Umbilical cord (tissue), 2 donors: ENCODE data around the gene NELL1. TPM values are rescaled to one million over a fixed set of nuclear protein-coding genes. Genes with fewer than 3 reads are reported as not detected.

ENCODE experiments used
- DNase-seq: peaks from one replicate; pipeline ENCODE4 v3.0.0-alpha.2; 2015; ENCODE audit warnings: low spot score
- total RNA-seq: library from RNA; depleted of rRNA; stranded (reverse); fragments of >200 nt; gene quantifications from one replicate; pipeline ENCODE4 v1.2.3, GENCODE V29; 2014; ENCODE audit warnings: low replicate concordance; ENCODE audit not compliant: insufficient read depth

NELL1 gene
- total RNA-seq, 1 donor from 2014 or later = 4.3 TPM

DNA sequence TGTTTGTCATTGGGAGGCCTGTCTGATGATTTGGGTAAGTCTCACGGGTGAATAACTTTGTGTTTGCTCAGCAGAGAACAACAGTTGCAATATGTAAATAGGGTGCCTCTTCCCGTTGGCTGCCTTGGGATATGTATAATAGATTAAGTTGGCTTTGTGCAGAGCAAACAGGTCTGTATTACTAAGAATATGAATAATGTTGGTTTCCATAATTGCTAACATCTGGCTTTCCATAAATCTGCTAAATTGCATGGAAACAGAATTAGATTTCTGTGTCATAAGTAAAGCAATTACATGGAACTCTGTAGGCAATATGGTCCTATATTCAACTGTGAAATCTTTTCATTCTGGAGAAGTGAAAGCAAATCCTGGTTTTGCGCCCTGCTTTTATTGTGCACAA, 887.5 kb downstream of the NELL1 start:
- DNase-seq = no peak

- no peak for DNase-seq
These were observed 891.1 kb downstream of the NELL1 start for GRCh38 chr11:21560466-21560975.

GRCh38 chr11:21561581-21561980, 892.2 kb downstream of the NELL1 start:
- no peak for DNase-seq

- no peak for DNase-seq
These were observed 894.7 kb downstream of the NELL1 start for GRCh38 chr11:21564095-21564494.

- peak; percentile 5 for DNase-seq
These were observed 895.7 kb downstream of the NELL1 start for GRCh38 chr11:21564833-21565682.

DNA sequence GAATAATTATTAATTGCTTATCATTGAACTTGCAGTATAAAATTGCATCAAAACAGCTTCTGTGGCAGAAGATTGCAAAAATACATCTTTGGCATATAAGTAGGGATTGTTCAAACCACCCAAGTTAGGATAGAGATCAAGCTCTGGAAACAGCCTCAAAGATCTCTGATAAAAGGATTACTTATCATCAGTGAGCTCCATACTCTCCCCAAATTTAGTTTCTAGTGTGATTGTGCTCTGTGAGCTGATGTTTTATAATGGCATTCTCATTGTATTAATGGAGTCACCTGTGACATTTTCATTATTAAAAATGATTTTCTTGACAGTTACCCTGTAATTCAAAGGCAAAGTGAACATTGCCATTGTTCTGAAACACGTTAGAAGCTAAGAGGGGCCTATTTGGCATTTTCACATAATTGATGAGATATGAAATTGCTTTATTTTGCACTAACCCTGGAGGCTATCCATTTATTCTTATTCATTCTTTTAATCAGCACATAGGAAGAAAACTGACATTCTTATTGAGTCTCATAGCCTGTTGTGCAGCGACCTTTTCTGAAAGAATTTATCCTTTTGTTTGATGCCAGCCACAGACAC, 897.2 kb downstream of the NELL1 start:
- no peak for DNase-seq

DNA sequence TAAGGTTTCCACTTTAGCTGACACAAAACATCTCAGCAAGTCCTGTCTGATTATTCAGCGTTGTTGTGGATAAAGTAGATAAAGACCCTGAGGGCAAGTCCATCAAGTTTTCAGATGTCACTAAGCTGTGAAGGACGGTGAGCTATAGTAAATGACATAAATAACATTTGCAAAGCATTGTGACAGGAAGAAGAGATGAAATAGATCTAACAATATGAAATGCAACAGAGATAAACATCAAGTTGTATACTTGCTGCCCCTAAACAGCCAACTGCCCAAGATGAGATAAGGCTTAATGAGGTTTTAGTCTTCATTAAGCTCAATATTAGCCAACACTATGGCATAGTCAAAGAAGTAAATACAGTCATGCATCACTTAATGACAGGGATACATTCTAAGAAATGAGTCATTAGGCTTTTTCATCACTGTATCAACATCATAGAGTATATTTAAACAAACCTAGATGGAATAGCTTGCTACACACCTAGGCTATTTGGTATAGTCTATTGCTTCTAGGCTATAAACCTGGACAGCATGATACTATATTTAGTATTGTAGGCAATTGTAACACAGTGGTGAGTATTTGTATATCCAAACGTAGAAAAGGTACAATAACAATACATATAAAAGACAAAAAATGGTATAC, 898.4 kb downstream of the NELL1 start:
- DNase-seq = no peak

DNA sequence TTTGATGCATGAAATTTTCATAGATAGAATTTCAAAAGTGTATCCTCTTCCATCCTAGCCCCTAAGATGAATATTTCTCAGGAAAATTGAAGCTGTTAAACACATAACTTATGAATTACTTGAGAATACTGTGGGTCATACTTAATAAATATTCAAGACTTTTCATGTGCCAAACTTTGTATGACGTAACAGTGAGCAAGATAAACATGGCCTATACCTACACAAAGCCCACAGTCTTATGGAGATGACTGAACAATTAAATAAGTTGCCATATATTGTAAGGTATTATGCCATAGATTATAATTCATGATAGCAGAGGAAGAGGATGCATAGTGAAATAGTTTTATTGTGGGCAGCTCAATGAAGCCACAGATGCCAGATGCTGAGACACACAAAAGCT, 902.8 kb downstream of the NELL1 start:
- DNase-seq = no peak

- DNase-seq = no peak
These were observed 913.4 kb downstream of the NELL1 start for GRCh38 chr11:21582791-21583190.

GRCh38 chr11:21588754-21589153, 919.4 kb downstream of the NELL1 start:
- DNase-seq = no peak

DNA sequence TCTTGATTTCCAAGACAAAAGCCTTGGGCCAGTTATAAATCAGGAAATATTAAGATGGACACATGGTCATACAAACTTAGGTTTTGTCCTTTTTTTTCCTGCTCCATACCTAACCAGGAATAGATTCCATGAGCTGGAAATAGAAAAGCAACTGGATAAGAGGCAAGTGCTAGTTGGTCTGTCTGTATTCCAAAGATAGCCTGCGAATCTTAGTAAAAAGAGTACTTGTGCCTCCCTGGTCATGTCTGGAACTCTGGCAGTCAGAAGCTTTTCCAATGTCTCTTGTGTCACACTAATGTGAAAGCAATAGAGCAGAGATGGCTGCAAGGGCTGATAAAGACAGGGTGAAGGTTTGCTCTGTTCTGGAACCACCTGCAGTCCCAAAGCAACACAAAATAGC, 933.3 kb downstream of the NELL1 start:
- no peak for DNase-seq

- DNase-seq = no peak
These were observed 934.5 kb downstream of the NELL1 start for GRCh38 chr11:21603886-21604285.

DNA sequence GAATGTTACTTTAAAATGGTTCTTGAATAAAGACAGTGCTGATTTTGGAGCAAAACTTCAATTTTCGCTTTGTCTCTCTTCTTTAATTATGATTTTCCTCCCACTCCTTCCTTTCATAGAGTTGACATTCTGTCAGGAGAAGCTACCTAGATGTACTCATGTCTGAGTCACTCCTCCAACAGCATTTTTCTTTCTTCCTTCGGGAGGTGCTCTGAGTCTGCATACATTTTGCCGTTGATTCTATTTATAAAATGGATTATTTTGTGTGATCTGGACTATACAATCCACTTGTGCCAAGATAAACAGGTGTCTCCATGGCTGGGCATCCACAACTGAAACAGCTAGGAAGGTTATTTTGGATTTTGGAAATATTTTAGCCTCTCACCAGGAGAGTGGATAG, 935.2 kb downstream of the NELL1 start:
- no peak for DNase-seq

DNA sequence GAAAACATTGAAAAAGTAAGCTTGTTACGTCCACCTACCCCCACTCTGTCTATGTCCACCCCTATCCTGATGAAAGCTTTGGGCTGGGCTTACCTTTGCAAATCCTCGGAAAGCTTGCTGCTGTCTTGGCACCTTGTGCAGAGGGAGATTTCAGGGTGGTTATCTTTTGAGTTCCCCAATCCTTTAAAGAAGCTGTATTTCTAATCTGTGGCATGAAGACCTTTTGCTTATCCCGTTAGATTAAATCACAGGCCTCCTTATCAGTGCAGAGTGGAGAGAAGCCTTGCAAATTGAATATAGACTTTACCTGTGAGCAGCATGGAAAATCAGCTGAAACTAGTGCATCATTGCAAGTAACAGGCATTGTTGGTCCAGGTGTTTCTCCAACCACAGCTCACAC, 942.9 kb downstream of the NELL1 start:
- DNase-seq = no peak

GRCh38 chr11:21614961-21615360, 945.6 kb downstream of the NELL1 start:
- no peak for DNase-seq

- DNase-seq = no peak
These were observed 946.6 kb downstream of the NELL1 start for GRCh38 chr11:21615955-21616371.

DNA sequence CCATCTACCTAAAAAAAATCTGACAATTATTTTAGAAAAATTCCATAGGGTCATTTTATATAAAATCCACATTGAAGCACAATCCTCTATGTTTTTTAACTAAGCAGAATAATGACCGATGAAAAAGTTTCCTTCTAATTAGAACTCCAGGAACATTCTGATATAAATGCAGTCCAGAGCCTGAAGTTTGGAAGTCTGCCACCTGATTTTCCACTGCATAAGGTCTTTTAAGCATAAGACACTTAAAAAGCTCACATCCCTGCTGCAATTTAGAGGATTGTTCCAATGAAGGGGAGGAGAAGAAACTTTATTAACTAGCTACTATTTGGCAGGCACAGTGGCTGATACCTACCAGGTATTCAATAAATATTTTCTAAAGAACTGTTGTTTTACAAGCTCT, 953.2 kb downstream of the NELL1 start:
- no peak for DNase-seq

DNA sequence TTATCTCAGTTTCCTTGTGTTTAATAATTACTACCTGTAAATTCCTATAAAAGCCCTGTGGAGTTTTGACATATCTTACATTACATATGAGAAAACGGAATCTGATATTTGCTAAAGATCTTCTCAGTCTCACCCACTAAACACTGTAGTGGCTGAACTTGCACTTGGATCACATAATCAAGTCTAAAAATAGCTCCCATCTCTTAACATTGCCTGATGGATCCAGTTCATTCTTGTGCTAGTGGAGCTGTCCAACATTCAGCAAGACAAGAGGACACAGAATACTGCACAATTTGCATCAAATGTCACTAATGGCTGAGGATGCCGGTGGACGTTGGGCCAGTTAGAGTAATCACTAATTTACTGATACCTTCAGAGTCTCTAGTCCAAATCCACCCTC, 953.6 kb downstream of the NELL1 start:
- DNase-seq = no peak
